RWPE2 (cell line): ENCODE results near the gene NCAPH2.
"Not testable (repeated sequence)": the region's sequence is repeated elsewhere in the genome, so short reads cannot be mapped to it uniquely, and the experiment has no call there.

Experiments used
- ATAC-seq: fragments of 200-7000 bp; cut with Tn5 transposase; 3 replicates; pipeline ENCODE4 v1.9.1; 2021; ENCODE audit warnings: low read depth
- DNase-seq: peaks from one replicate; pipeline ENCODE4 v3.0.0-alpha.2; 2020; ENCODE audit warnings: low spot score
- H3K27ac ChIP-seq: fragments of 450-650 bp; 2 replicates; pipeline ENCODE4 v1.5.1; 2017; ENCODE audit warnings: mild to moderate bottlenecking; ENCODE audit not compliant: poor library complexity, severe bottlenecking
- H3K27me3 ChIP-seq: fragments of 250-450 bp; sonication (Bioruptor Pico); 2 replicates; pipeline ENCODE4 v1.5.1; 2021; ENCODE audit warnings: mild to moderate bottlenecking, moderate library complexity; ENCODE audit not compliant: insufficient read depth, poor library complexity, severe bottlenecking
- H3K36me3 ChIP-seq: fragments of 250-450 bp; sonication (Bioruptor Pico); 2 replicates; pipeline ENCODE4 v1.5.1; 2020; ENCODE audit warnings: low read depth, mild to moderate bottlenecking, moderate library complexity
- H3K4me1 ChIP-seq: fragments of 250-450 bp; sonication (Bioruptor Pico); 2 replicates; pipeline ENCODE4 v1.5.1; 2021; ENCODE audit warnings: mild to moderate bottlenecking, moderate library complexity; ENCODE audit not compliant: insufficient read depth, poor library complexity, severe bottlenecking
- H3K4me3 ChIP-seq: fragments of 250-450 bp; sonication (Bioruptor Pico); 2 replicates; pipeline ENCODE4 v1.5.1; 2021; ENCODE audit warnings: mild to moderate bottlenecking, moderate library complexity; ENCODE audit not compliant: severe bottlenecking
- H3K9me3 ChIP-seq: fragments of 250-450 bp; sonication (Bioruptor Pico); 2 replicates; pipeline ENCODE4 v1.5.1; 2021; ENCODE audit warnings: mild to moderate bottlenecking, moderate library complexity; ENCODE audit not compliant: severe bottlenecking
- TF ChIP-seq, protein P1 (sequence below): fragments of 450-650 bp; IDR thresholded peaks from one replicate; pipeline ENCODE4 v1.5.1; 2017; ENCODE audit warnings: mild to moderate bottlenecking, moderate library complexity; ENCODE audit not compliant: poor library complexity, severe bottlenecking

Gene NCAPH2

DNA sequence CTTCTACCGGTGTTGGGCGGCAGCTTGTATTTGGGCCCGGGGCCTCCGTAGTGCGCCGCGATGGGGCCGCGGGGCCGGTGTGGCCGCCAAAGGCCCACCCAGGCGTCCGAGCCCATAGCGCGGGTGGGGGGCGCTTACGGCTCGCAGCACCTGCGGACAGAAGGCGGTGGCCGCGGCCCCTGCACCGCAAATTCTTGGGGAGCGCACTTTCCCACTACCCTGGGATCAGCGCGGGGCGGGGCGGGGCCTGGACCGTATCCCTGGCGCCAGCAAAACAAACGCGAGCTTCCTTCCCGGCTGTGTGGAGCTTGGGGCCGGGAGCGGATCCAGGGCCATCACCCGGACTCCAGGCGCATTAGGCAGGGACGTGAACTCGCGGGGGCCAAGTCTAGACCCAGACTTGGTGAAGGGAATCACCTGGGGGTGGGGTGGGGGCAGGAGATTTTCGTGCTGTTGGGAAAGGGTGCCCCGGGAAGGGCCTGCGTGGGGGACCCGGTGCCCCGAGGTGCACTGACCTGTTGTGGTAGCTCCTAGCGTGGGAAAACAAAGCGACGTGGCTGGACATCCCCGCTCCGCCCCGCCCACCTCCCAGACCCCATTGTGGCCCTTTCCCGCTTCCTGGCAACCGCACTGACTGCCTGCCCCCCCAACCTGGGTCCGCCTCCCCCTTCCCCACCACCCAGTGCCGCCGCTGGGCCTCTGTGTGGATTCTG is 24.1 kb downstream of the NCAPH2 start:
- peak overlapping the region; percentile 81 for H3K27ac ChIP-seq
- H3K4me3 ChIP-seq = peak overlapping the region; percentile 67
- DNase-seq (peak; percentile 71), ATAC-seq (peak; percentile 45)
- H3K27me3 ChIP-seq = no peaks in the 10 kb centered on the region
- H3K36me3 ChIP-seq = no peaks in the 10 kb centered on the region
- TF ChIP-seq, protein P1, sequence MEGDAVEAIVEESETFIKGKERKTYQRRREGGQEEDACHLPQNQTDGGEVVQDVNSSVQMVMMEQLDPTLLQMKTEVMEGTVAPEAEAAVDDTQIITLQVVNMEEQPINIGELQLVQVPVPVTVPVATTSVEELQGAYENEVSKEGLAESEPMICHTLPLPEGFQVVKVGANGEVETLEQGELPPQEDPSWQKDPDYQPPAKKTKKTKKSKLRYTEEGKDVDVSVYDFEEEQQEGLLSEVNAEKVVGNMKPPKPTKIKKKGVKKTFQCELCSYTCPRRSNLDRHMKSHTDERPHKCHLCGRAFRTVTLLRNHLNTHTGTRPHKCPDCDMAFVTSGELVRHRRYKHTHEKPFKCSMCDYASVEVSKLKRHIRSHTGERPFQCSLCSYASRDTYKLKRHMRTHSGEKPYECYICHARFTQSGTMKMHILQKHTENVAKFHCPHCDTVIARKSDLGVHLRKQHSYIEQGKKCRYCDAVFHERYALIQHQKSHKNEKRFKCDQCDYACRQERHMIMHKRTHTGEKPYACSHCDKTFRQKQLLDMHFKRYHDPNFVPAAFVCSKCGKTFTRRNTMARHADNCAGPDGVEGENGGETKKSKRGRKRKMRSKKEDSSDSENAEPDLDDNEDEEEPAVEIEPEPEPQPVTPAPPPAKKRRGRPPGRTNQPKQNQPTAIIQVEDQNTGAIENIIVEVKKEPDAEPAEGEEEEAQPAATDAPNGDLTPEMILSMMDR = no peak
- no peaks in the 10 kb centered on the region for H3K4me1 ChIP-seq
- H3K9me3 ChIP-seq = no peaks in the 10 kb centered on the region

DNA sequence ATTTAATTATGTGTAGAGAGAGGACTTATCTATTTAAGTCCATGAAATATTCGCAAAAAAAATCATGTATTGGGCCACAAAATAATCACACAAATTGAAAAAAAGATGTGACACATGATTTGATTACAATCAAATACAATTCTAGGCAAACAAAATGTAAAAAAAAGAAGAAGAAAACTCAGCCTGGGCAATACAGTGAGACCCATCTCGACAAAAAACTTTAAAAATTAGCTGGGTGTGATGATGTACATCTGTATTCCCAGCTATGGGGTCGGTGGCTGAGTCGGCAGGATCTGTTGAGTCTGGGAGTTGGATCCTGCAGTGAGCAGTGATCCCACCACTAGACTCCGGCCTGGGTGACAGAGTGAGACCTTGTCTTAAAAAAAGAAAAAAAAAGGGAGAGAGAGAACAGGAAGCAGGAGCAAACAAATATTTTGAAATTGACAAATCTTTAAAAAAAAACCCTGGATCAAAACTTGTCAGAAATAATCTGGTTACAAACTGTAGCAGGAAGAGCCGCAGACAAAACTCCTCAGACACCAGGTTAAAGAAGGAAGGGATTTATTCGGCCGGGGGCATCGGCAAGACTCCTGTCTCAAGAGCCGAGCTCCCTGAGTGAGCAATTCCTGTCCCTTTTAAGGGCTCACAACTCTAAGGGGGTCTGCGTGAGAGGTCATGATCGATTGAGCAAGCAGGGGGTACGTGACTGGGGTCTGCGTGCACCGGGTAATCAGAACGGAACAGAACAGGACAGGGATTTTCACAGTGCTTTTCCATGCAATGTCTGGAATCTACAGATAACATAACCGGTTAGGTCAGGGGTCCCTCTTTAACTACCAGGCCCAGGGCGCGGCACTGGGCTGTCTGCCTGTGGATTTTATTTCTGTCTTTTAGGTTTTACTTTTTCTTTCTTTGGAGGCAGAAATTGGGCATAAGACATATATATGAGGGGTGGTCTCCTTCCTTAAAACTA is 25.1 kb downstream of the NCAPH2 start:
- Histone ChIP-seq H3K27ac (no peak overlapping the region), H3K36me3 (no peaks in the 10 kb centered on the region), H3K9me3 (no peaks in the 10 kb centered on the region), H3K4me3 (no peak overlapping the region), H3K27me3 (no peaks in the 10 kb centered on the region), H3K4me1 (no peaks in the 10 kb centered on the region)
- no peak for ATAC-seq
- no peak for DNase-seq
- TF ChIP-seq, protein P1 = no peak

DNA sequence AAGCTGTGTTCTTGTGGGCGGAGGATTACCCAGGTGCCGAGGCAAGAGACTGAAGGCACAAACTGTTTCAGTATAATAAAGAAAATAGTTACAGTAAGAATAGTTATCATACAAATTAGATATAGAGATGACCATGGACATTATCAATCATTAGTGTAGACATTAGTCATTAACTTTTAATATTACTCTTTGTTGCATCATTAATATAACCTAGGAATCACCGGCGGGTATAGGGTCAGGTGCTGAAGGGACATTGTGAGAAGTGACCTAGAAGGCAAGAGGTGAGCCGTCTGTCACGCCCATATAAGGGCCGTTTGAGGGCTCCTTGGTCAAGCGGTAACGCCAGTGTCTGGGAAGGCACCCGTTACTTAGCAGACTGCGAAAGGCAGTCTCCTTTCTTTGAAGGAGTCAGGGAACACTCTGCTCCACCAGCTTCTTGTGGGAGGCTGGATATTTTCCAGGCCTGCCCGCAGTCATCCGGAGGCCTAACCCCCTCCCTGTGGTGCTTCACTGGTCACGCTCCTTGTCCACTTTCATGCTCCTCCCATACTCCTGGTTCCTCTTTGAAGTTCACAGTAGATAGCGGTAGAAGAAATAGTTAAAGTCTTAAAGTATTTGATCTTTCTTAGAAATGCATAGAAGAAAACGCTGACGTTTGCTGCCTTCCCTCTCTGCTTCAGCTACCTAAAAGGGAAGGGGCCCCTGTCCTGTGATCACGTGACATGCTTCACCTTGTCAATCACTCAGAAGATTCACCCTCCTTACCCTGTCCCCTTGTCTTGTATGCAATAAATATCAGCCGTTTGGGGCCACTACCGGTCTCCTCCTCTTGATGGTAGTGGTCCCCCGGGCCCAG is 26.1 kb downstream of the NCAPH2 start:
- not testable (repeated sequence) for H3K4me1 ChIP-seq, H3K36me3 ChIP-seq, H3K9me3 ChIP-seq, ATAC-seq, H3K4me3 ChIP-seq, DNase-seq, H3K27me3 ChIP-seq, H3K27ac ChIP-seq

DNA sequence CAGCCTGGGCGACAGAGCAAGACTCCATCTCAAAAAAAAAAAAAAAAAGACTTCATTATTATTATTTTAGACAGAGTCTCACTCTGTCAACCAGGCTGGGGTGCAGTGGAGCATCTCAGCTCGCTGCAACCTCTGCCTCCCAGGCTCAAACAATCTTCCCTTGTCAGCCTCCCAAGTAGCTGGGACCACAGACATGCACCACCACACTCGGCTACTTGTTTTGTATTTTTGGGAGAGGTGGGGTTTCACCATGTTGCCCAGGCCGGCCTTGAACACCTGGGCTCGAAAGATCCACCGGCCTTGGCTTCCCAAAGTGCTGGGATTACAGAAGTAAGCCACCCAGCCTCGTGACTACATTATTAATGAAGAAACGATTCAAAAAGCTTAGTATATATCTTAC is 27.1 kb downstream of the NCAPH2 start:
- Histone ChIP-seq H3K36me3 (no peaks in the 10 kb centered on the region), H3K27me3 (no peaks in the 10 kb centered on the region), H3K4me3 (no peak overlapping the region), H3K4me1 (peaks cover 14% of the 10 kb centered on the region), H3K9me3 (no peaks in the 10 kb centered on the region), H3K27ac (no peak overlapping the region)
- ATAC-seq (no peak), DNase-seq (no peak)
- TF ChIP-seq, protein P1 = no peak

DNA sequence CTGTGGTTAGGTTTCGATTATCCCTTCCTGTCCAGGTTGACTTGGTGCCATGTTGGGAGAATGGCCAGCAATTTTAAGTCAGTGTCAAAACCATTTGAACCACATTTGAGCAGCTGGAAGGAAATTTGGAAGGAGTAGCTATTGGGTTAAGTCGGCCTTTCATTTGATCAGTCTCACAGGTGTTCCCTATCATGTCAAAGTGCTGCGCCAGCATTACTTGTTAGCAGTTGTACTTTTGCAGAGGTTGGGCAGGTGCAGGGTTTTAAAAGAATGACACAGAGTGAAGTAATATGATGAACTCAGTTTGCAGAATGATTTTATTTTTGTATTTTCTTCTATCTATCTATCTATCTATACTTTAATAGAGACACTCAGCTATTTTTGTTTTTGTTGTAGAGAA is 28.2 kb downstream of the NCAPH2 start:
- no peak overlapping the region for H3K4me3 ChIP-seq
- DNase-seq (no peak), ATAC-seq (no peak)
- peaks cover 20% of the 10 kb centered on the region for H3K4me1 ChIP-seq
- no peak overlapping the region for H3K27ac ChIP-seq
- no peaks in the 10 kb centered on the region for H3K9me3 ChIP-seq
- TF ChIP-seq, protein P1 = no peak
- no peaks in the 10 kb centered on the region for H3K27me3 ChIP-seq
- no peaks in the 10 kb centered on the region for H3K36me3 ChIP-seq
